ENCODE data around the gene POLH. TPM values are rescaled to one million over a fixed set of nuclear protein-coding genes. Genes with fewer than 3 reads are reported as not detected.

Gene POLH
- total and polyA plus RNA-seq, 9 of the 15 experiments (the other 6 are each of a cell fraction or from before 2014, with no cell fraction given) = 5.8 to 31.6 (median 20.6) TPM

DNA sequence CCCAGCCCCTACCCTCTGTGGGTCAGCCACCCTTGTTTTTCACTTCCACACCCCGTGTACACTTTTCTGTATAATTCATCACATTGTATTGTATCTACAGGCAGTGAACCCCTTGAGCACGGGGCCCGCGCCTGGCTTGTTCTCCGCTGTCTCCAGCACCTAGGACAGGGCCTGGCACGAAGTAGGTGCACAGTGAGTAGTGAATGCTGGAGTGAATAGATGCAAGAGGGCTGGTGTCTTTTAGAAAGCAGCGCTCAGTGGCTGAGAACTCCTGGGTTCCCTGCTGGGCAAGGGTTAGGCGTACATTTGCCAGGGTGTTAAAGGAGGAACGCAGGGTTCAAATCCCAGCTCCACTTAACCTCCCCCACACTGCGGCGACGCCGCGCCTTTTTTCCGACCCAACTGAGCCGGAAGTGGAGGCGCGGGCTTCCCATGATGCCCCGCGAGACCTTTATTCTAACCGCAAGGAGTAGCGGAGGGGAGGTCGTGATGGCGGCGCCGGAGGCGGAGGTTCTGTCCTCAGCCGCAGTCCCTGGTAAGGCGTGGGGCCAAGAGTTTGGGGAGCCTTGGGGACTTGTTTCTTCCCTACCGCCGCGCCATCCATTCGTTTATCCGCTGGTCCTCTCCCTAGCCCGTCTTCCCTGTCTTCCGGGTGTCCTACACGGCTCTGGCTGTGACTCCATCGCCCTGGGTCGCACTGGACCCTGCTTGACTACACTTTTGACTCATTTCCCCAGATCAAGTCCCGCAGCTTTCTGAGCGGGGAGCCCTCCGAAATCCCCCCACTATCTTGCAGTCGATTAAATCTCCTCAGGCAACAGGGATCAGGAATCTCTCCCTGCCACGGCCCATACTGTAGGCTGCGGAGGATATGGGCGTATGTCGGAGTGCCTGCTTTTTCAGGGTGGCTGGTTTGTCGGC lies 59.7 kb downstream of the POLH start, which contains the start of gene MAD2L1BP (continued):
- TF ChIP-seq, protein P1, sequence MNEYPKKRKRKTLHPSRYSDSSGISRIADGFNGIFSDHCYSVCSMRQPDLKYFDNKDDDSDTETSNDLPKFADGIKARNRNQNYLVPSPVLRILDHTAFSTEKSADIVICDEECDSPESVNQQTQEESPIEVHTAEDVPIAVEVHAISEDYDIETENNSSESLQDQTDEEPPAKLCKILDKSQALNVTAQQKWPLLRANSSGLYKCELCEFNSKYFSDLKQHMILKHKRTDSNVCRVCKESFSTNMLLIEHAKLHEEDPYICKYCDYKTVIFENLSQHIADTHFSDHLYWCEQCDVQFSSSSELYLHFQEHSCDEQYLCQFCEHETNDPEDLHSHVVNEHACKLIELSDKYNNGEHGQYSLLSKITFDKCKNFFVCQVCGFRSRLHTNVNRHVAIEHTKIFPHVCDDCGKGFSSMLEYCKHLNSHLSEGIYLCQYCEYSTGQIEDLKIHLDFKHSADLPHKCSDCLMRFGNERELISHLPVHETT (CRISPR knock-in tag; conservative IDR thresholded peaks at IDR 0.05 in 1 of 2, IDR thresholded peaks at IDR 0.05 in 1 of 2) = peak in 1 of 2 experiments; percentile 54; a peak in 1 of 4 replicates
- TF ChIP-seq SRSF3 (IDR thresholded peaks at IDR 0.05; ENCODE audit: insufficient read depth, low read length) = no peak
- no peak for TF ChIP-seq WHSC1 (IDR thresholded peaks at IDR 0.05; ENCODE audit: low read length)
- no peak for TF ChIP-seq PHTF2 (CRISPR knock-in tag; IDR thresholded peaks at IDR 0.05)
- no peak for TF ChIP-seq PRPF4 (IDR thresholded peaks at IDR 0.05; ENCODE audit: insufficient read depth, low read depth, low read length, poor library complexity, severe bottlenecking)
- no peak for TF ChIP-seq ZFP30 (CRISPR knock-in tag; IDR thresholded peaks at IDR 0.05; ENCODE audit: borderline replicate concordance)
- TF ChIP-seq SUPT5H (IDR thresholded peaks at IDR 0.05) = peak; percentile 99
- TF ChIP-seq, protein P2, sequence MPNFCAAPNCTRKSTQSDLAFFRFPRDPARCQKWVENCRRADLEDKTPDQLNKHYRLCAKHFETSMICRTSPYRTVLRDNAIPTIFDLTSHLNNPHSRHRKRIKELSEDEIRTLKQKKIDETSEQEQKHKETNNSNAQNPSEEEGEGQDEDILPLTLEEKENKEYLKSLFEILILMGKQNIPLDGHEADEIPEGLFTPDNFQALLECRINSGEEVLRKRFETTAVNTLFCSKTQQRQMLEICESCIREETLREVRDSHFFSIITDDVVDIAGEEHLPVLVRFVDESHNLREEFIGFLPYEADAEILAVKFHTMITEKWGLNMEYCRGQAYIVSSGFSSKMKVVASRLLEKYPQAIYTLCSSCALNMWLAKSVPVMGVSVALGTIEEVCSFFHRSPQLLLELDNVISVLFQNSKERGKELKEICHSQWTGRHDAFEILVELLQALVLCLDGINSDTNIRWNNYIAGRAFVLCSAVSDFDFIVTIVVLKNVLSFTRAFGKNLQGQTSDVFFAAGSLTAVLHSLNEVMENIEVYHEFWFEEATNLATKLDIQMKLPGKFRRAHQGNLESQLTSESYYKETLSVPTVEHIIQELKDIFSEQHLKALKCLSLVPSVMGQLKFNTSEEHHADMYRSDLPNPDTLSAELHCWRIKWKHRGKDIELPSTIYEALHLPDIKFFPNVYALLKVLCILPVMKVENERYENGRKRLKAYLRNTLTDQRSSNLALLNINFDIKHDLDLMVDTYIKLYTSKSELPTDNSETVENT (CRISPR knock-in tag; IDR thresholded peaks at IDR 0.05) = no peak
- peak; percentile 44; the same call in 1 of the 2 replicates for TF ChIP-seq RUNX1 (IDR thresholded peaks at IDR 0.05; ENCODE audit: low read depth)
- TF ChIP-seq ZNF263 (CRISPR knock-in tag; IDR thresholded peaks at IDR 0.05; ENCODE audit: borderline replicate concordance) = peak; percentile 22; the same call in 1 of the 2 replicates
- TF ChIP-seq NELFE (IDR thresholded peaks at IDR 0.05; ENCODE audit: insufficient read depth, insufficient read length) = no peak
- peak; percentile 78; the same call in 1 of the 2 replicates for TF ChIP-seq KLF6 (CRISPR knock-in tag; IDR thresholded peaks at IDR 0.05; ENCODE audit: borderline replicate concordance)
- TF ChIP-seq ZNF764 (CRISPR knock-in tag; IDR thresholded peaks at IDR 0.05; ENCODE audit: low read depth) = no peak
- TF ChIP-seq, protein P3, sequence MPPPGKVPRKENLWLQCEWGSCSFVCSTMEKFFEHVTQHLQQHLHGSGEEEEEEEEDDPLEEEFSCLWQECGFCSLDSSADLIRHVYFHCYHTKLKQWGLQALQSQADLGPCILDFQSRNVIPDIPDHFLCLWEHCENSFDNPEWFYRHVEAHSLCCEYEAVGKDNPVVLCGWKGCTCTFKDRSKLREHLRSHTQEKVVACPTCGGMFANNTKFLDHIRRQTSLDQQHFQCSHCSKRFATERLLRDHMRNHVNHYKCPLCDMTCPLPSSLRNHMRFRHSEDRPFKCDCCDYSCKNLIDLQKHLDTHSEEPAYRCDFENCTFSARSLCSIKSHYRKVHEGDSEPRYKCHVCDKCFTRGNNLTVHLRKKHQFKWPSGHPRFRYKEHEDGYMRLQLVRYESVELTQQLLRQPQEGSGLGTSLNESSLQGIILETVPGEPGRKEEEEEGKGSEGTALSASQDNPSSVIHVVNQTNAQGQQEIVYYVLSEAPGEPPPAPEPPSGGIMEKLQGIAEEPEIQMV (tag; conservative IDR thresholded peaks at IDR 0.05; ENCODE audit: low read depth) = no peak
- no peak for TF ChIP-seq ZNF217 (CRISPR knock-in tag; IDR thresholded peaks at IDR 0.05)
- no peak; the same call in 1 of the 2 replicates for TF ChIP-seq SREBF2 (CRISPR knock-in tag; IDR thresholded peaks at IDR 0.05)
- TF ChIP-seq PYGO2 (tag; IDR thresholded peaks at IDR 0.05) = peak; percentile 50; the same call in 1 of the 2 replicates
- TF ChIP-seq, protein P4, sequence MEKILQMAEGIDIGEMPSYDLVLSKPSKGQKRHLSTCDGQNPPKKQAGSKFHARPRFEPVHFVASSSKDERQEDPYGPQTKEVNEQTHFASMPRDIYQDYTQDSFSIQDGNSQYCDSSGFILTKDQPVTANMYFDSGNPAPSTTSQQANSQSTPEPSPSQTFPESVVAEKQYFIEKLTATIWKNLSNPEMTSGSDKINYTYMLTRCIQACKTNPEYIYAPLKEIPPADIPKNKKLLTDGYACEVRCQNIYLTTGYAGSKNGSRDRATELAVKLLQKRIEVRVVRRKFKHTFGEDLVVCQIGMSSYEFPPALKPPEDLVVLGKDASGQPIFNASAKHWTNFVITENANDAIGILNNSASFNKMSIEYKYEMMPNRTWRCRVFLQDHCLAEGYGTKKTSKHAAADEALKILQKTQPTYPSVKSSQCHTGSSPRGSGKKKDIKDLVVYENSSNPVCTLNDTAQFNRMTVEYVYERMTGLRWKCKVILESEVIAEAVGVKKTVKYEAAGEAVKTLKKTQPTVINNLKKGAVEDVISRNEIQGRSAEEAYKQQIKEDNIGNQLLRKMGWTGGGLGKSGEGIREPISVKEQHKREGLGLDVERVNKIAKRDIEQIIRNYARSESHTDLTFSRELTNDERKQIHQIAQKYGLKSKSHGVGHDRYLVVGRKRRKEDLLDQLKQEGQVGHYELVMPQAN (IDR thresholded peaks at IDR 0.05; ENCODE audit: borderline replicate concordance) = peak; percentile 87
